ENCODE data around the gene CD209.
A peak's percentile ranks its signal among the peaks of the same experiment; 100 is the strongest.
"Not testable (repeated sequence)": the region's sequence is repeated elsewhere in the genome, so short reads cannot be mapped to it uniquely, and the experiment has no call there.

Gene CD209

DNA sequence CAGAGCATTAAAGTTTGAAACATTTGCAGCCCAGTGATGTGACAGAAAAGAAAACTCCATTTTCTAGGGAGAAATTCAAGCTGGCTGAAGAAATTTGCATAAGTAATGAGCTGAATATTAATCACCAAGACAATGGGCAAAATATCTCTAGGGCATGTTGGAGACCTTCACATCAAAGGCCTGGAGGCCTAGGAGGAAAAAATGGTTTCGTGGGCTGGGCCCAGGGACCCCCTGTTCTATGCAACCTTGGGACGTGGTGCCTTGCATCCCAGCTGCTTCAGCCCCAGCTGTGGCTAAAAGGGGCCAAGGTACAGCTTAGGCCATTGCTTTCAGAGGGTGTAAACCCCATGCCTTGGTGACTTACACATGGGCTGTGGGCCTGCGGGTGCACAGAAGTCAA is 10.0 kb upstream of the CD209 start:
- no peaks in the 10 kb centered on the region for H3K27me3 Mint-ChIP-seq (ENCODE audit: low read depth)
- no peak overlapping the region for H3K27ac Mint-ChIP-seq
- H3K9me3 Mint-ChIP-seq, result peaks cover 38% of the 10 kb centered on the region
- DNase-seq (ENCODE audit: low spot score), result no peak
- H3K4me1 Mint-ChIP-seq (ENCODE audit: low read depth), result no peaks in the 10 kb centered on the region
- no peak overlapping the region for H3K4me3 Mint-ChIP-seq
- H3K36me3 Mint-ChIP-seq (ENCODE audit: low read depth), result no peaks in the 10 kb centered on the region

GRCh38 chr19:7756258-7756657 is 8.9 kb upstream of the CD209 start:
- DNase-seq (ENCODE audit: low spot score), result no peak
- H3K9me3 Mint-ChIP-seq, result peaks cover 41% of the 10 kb centered on the region
- H3K4me1 Mint-ChIP-seq (ENCODE audit: low read depth), result peaks cover under 1% of the 10 kb centered on the region
- H3K4me3 Mint-ChIP-seq, result no peak overlapping the region
- no peak overlapping the region for H3K27ac Mint-ChIP-seq
- no peaks in the 10 kb centered on the region for H3K36me3 Mint-ChIP-seq (ENCODE audit: low read depth)
- no peaks in the 10 kb centered on the region for H3K27me3 Mint-ChIP-seq (ENCODE audit: low read depth)

DNA sequence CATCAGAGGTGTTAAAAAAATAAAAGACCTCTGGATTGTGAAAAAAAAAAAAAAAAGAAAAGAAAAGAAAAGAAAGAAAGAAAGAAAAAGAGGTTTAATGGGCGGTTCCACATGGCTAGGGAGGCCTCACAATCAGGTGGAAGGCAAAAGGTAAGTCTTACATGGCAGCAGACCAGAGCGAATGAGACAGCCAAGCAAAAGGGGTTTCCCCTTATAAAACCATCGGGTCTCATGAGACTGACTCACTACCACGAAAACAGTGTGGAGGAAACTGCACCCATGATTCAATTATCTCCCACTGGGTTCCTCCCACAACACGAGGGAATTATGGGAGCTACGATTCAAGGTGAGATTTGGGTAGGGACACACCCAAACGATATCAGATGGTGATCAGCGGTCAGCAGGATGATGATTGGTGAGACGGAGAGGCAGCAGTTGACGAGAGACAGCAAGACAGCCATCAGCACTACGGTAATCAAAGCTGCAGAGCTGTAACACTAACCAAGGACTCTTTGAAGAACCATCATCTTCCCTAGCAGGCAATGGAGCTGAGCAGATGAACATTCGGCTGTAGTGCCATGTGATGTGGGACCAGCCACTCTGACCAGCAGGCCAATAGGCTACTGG is 3.9 kb upstream of the CD209 start:
- Mint-ChIP-seq H3K9me3 (peaks cover 30% of the 10 kb centered on the region), H3K4me1 (ENCODE audit: low read depth) (peaks cover 2% of the 10 kb centered on the region), H3K27ac (no peak overlapping the region), H3K27me3 (ENCODE audit: low read depth) (no peaks in the 10 kb centered on the region), H3K4me3 (no peak overlapping the region), H3K36me3 (ENCODE audit: low read depth) (no peaks in the 10 kb centered on the region)
- peak; percentile 13 for DNase-seq (ENCODE audit: low spot score)

GRCh38 chr19:7748756-7749155 is 1.4 kb upstream of the CD209 start:
- Mint-ChIP-seq H3K4me1 (ENCODE audit: low read depth) (peaks cover 2% of the 10 kb centered on the region), H3K27ac (no peak overlapping the region), H3K27me3 (ENCODE audit: low read depth) (no peaks in the 10 kb centered on the region)

GRCh38 chr19:7748171-7748570 is 837 bp upstream of the CD209 start:
- peaks cover 23% of the 10 kb centered on the region for H3K9me3 Mint-ChIP-seq
- no peaks in the 10 kb centered on the region for H3K36me3 Mint-ChIP-seq (ENCODE audit: low read depth)
- H3K27me3 Mint-ChIP-seq (ENCODE audit: low read depth), result no peaks in the 10 kb centered on the region
- DNase-seq (ENCODE audit: low spot score), result no peak
- peaks cover 2% of the 10 kb centered on the region for H3K4me1 Mint-ChIP-seq (ENCODE audit: low read depth)
- H3K4me3 Mint-ChIP-seq, result no peak overlapping the region
- H3K27ac Mint-ChIP-seq, result no peak overlapping the region

More at GRCh38 chr19:7748756-7749155, 1.4 kb upstream of the CD209 start:
- DNase-seq (ENCODE audit: low spot score), result no peak
- no peak overlapping the region for H3K4me3 Mint-ChIP-seq
- peaks cover 25% of the 10 kb centered on the region for H3K9me3 Mint-ChIP-seq
- no peaks in the 10 kb centered on the region for H3K36me3 Mint-ChIP-seq (ENCODE audit: low read depth)

- H3K27ac Mint-ChIP-seq; H3K36me3 Mint-ChIP-seq (ENCODE audit: low read depth); H3K4me1 Mint-ChIP-seq (ENCODE audit: low read depth); H3K4me3 Mint-ChIP-seq; DNase-seq (ENCODE audit: low spot score); H3K27me3 Mint-ChIP-seq (ENCODE audit: low read depth): not testable (repeated sequence)
- H3K9me3 Mint-ChIP-seq, result peaks cover 17% of the 10 kb centered on the region
Measured at GRCh38 chr19:7746306-7746705, 1.0 kb downstream of the CD209 start.

GRCh38 chr19:7744871-7745650 is 2.3 kb downstream of the CD209 start:
- no peak for DNase-seq (ENCODE audit: low spot score)
- H3K4me3 Mint-ChIP-seq, result no peak overlapping the region

GRCh38 chr19:7744199-7744786 is 3.0 kb downstream of the CD209 start:
- Mint-ChIP-seq H3K9me3 (peaks cover 6% of the 10 kb centered on the region), H3K27me3 (ENCODE audit: low read depth) (peaks cover 3% of the 10 kb centered on the region)

More at GRCh38 chr19:7744871-7745650, 2.3 kb downstream of the CD209 start:
- Mint-ChIP-seq H3K36me3 (ENCODE audit: low read depth) (no peaks in the 10 kb centered on the region), H3K4me1 (ENCODE audit: low read depth) (no peaks in the 10 kb centered on the region), H3K27ac (no peak overlapping the region), H3K9me3 (peaks cover 8% of the 10 kb centered on the region), H3K27me3 (ENCODE audit: low read depth) (peaks cover 3% of the 10 kb centered on the region)

DNA sequence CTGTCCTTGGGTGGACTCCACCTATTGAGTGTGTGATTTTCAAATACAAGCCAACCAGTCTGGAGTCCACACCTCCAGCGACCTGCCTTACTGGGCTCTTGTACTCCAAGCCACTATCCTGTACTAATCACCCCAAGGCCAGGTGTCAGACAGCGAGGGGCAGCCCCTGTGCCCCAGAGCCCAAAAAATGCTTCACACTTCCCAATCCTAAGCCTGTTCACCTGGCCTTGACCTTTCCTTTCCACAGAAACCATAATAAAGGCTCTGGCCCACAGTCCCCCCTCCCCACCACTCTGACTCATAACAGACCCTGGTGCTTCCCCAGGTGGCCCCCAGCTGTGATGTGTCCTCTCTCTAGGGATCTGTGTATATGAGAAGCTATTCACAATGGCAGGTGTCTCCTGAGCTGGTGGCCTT is 3.9 kb downstream of the CD209 start:
- DNase-seq (ENCODE audit: low spot score), result no peak
- no peaks in the 10 kb centered on the region for H3K36me3 Mint-ChIP-seq (ENCODE audit: low read depth)
- no peak overlapping the region for H3K4me3 Mint-ChIP-seq
- H3K27ac Mint-ChIP-seq, result no peak overlapping the region
- peaks cover 6% of the 10 kb centered on the region for H3K9me3 Mint-ChIP-seq
- peaks cover 3% of the 10 kb centered on the region for H3K27me3 Mint-ChIP-seq (ENCODE audit: low read depth)
- H3K4me1 Mint-ChIP-seq (ENCODE audit: low read depth), result no peaks in the 10 kb centered on the region

More at GRCh38 chr19:7744199-7744786, 3.0 kb downstream of the CD209 start:
- no peak overlapping the region for H3K27ac Mint-ChIP-seq
- DNase-seq (ENCODE audit: low spot score), result no peak
- H3K4me1 Mint-ChIP-seq (ENCODE audit: low read depth), result no peaks in the 10 kb centered on the region
- H3K36me3 Mint-ChIP-seq (ENCODE audit: low read depth), result no peaks in the 10 kb centered on the region
- no peak overlapping the region for H3K4me3 Mint-ChIP-seq

DNA sequence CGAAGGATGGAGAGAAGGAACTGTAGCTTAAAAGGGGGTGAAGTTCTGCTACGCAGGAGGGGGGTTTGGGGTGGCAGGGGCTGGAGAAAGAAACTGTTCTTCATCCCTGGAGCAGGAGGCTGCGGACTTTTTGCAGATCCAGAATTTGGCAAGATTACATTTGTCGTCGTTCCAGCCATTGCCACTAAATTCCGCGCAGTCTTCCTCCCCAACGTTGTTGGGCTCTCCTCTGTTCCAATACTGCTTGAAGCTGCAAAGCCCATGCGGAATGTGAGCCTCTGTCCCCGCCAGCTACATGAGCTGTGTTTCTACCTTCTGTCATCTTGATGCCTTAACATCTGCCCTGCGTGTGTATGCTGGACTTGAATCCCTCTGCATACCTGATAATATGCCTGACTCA is 4.3 kb downstream of the CD209 start:
- Mint-ChIP-seq H3K4me3 (no peak overlapping the region), H3K27ac (no peak overlapping the region), H3K4me1 (ENCODE audit: low read depth) (no peaks in the 10 kb centered on the region), H3K9me3 (peaks cover 2% of the 10 kb centered on the region), H3K36me3 (ENCODE audit: low read depth) (no peaks in the 10 kb centered on the region), H3K27me3 (ENCODE audit: low read depth) (peaks cover 4% of the 10 kb centered on the region)
- no peak for DNase-seq (ENCODE audit: low spot score)

- Mint-ChIP-seq H3K27me3 (ENCODE audit: low read depth) (peaks cover 7% of the 10 kb centered on the region), H3K4me1 (ENCODE audit: low read depth) (no peaks in the 10 kb centered on the region), H3K9me3 (no peaks in the 10 kb centered on the region), H3K27ac (no peak overlapping the region), H3K36me3 (ENCODE audit: low read depth) (no peaks in the 10 kb centered on the region), H3K4me3 (no peak overlapping the region)
- no peak for DNase-seq (ENCODE audit: low spot score)
Measured at GRCh38 chr19:7742575-7742974, 4.8 kb downstream of the CD209 start.

DNA sequence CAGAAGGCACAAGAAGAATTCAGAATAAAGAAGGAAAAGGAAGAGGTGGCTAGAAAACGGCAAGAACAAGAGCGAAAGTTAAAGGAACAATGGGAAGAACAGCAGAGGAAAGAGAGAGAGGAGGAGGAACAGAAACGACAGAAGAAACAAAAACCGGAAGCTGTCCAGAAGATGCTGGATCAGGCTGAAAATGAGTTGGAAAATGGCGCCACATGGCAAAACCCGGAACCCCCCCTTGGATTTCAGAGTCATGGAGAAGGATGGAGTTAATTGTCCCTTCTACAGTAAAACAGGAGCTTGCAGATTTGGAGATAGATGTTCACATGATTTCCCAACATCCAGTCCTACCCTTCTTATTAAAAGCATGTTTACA is 6.7 kb downstream of the CD209 start:
- Mint-ChIP-seq H3K27ac (no peak overlapping the region), H3K4me1 (ENCODE audit: low read depth) (no peaks in the 10 kb centered on the region), H3K4me3 (no peak overlapping the region), H3K36me3 (ENCODE audit: low read depth) (no peaks in the 10 kb centered on the region), H3K9me3 (no peaks in the 10 kb centered on the region), H3K27me3 (ENCODE audit: low read depth) (peaks cover 7% of the 10 kb centered on the region)
- DNase-seq (ENCODE audit: low spot score), result no peak

DNA sequence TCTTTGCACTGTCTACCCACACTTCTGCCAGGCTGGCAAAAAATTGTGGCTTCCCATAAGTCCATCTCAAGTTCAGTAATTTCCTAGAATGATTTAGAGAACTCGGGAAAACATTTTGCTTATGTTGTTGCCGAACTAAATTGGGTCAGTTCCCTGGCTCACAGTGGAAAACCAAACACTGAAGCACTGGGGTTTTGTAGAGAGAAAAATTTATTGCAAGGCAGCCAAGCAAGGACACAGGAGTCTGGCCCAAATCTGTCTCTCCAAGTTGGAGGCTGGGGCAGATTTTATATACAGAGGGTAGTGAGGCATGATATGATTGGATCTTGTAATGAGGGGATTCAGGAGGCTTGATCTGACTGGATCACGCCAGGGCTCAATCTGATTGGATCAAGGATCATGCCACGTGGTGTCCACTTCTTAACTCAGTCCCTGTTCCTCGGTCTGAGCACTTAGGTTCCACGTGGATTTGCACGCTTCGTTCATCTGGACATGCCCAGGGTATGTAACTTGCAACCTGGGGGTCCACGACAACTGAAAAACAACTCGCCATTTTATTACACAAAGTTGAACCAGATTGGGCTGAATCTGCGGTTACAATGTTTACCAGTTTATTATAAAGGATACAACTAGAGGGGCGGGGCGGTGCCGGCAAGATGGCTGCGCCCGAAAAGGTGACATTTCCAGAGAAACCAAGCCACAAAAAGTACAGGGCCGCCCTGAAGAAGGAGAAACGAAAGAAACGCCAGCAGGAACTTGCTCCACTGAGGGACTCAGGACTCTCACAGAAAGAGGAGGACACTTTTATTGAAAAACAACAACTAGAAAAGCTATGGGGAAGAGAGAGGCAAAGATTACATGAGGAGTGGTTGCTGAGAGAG is 7.3 kb downstream of the CD209 start:
- peaks cover 11% of the 10 kb centered on the region for H3K27me3 Mint-ChIP-seq (ENCODE audit: low read depth)

More for the DNA sequence above, 7.3 kb downstream of the CD209 start:
- Mint-ChIP-seq H3K27ac (no peak overlapping the region), H3K36me3 (ENCODE audit: low read depth) (no peaks in the 10 kb centered on the region), H3K9me3 (no peaks in the 10 kb centered on the region), H3K4me3 (no peak overlapping the region), H3K4me1 (ENCODE audit: low read depth) (no peaks in the 10 kb centered on the region)
- no peak for DNase-seq (ENCODE audit: low spot score)
